Measurements from ENCODE around the gene DSG3. TPM values are rescaled to one million over a fixed set of nuclear protein-coding genes. Genes with fewer than 3 reads are reported as not detected.

The DSG3 gene
- total and polyA plus RNA-seq, 2 of the 8 experiments (the other 6 are each of a cell fraction or from before 2014, with no cell fraction given): 0.03 to 0.07 TPM

- Histone ChIP-seq H3K23me2 (ENCODE audit: low read depth, low read length) (no peaks in the 10 kb centered on the region), H2AK5ac (ENCODE audit: low read depth, low read length) (no peak overlapping the region), H4K5ac (ENCODE audit: insufficient read length, low read depth, low read length) (no peak overlapping the region), H4K91ac (replicated peaks; ENCODE audit: insufficient read length, low read length) (no peak overlapping the region), H3K23ac (ENCODE audit: insufficient read length) (no peak overlapping the region), H4K20me1 (replicated peaks in 1 of 2; ENCODE audit: control insufficient read depth in 1 of 2, insufficient read depth in 2 of 2, low read length in 2 of 2) (no peaks in the 10 kb centered on the region), H2AFZ (ENCODE audit: low read length) (peak overlapping the region; percentile 48; the same call in 1 of the 2 replicates), H3K4me3 (ENCODE audit: extremely low read depth in 1 of 4, insufficient read depth in 2 of 4, low read depth in 3 of 4, low read length in 4 of 4) (no peak overlapping the region), H2BK12ac (ENCODE audit: low read depth, low read length) (no peak overlapping the region), H3K4ac (replicated peaks; ENCODE audit: insufficient read length, low read depth, low read length) (no peak overlapping the region), H2BK5ac (ENCODE audit: low read depth, low read length) (no peak overlapping the region), H3K18ac (ENCODE audit: extremely low read depth, low read length) (no peak overlapping the region), H2BK20ac (ENCODE audit: low read length) (no peak overlapping the region), H4K8ac (ENCODE audit: extremely low read depth, insufficient read depth, low read length) (no peak overlapping the region), H3K56ac (replicated peaks; ENCODE audit: insufficient read length, low read depth, low read length) (no peak overlapping the region), H2BK120ac (replicated peaks; ENCODE audit: low read depth, low read length) (peak overlapping the region; percentile 20), H3K27ac (ENCODE audit: low read depth, low read length) (no peak overlapping the region), H3K36me3 (ENCODE audit: control insufficient read depth in 2 of 4, insufficient read depth in 4 of 4, low read length in 3 of 4) (no peaks in the 10 kb centered on the region), H3K79me2 (ENCODE audit: control insufficient read depth in 1 of 2, insufficient read depth in 2 of 2, low read length in 2 of 2) (no peaks in the 10 kb centered on the region), H3K4me2 (ENCODE audit: insufficient read depth in 1 of 2, low read depth in 2 of 2, low read length in 2 of 2) (no peak overlapping the region), H3K9me3 (ENCODE audit: insufficient read depth in 2 of 2, low read depth in 1 of 2, low read length in 1 of 2) (no peaks in the 10 kb centered on the region), H2BK15ac (ENCODE audit: low read length) (no peak overlapping the region), H3K9ac (replicated peaks in 1 of 4; ENCODE audit: extremely low read depth in 1 of 4, low read depth in 3 of 4, low read length in 3 of 4) (no peak overlapping the region), H3K27me3 (replicated peaks in 1 of 4; ENCODE audit: control insufficient read depth in 3 of 4, extremely low read depth in 1 of 4, insufficient read depth in 3 of 4, low read length in 3 of 4) (no peaks in the 10 kb centered on the region), H3K4me1 (replicated peaks in 1 of 4; ENCODE audit: control insufficient read depth in 3 of 4, insufficient read depth in 4 of 4, low read length in 3 of 4) (no peaks in the 10 kb centered on the region), H3K79me1 (ENCODE audit: low read depth, low read length) (no peaks in the 10 kb centered on the region), H3K14ac (ENCODE audit: insufficient read length) (no peak overlapping the region)
- FAIRE-seq: no peak
- POLR2A ChIA-PET (ENCODE audit: partially characterized antibody): interaction anchor here (1.0 kb wide), 2 partner anchors 11 to 17 kb away, joined by 3 to 5 read pairs; no protein-coding TSS in a partner anchor
- CTCF ChIA-PET (ENCODE audit: partially characterized antibody): interaction anchor here (0.6 to 1.1 kb wide), 7 partner anchors 10 to 558 kb away, joined by 3 to 4 read pairs (median 3); no protein-coding TSS in a partner anchor
- WGBS, 2 experiments (ENCODE audit: extremely low coverage in 1 of 2, insufficient coverage in 1 of 2, insufficient read length in 1 of 2, insufficient replicate concordance in 2 of 2, low coverage in 1 of 2, low lambda C conversion rate in 2 of 2, missing lambda C conversion rate in 1 of 2): 71% methylated on average over 4 of the region's 4 CpGs; no CpG with 5 or more reads in 1 of the 2 experiments
- no peak for DNase-seq (ENCODE audit: low read depth in 1 of 2, low spot score in 2 of 2)
- TF ChIP-seq EP300 (IDR thresholded peaks at IDR 0.05; ENCODE audit: borderline replicate concordance in 1 of 2, low read depth in 2 of 2, low read length in 2 of 2): no peak
- TF ChIP-seq SIRT6 (IDR thresholded peaks at IDR 0.05; ENCODE audit: low read length): no peak
- no peak for TF ChIP-seq TAF1 (IDR thresholded peaks at IDR 0.05; ENCODE audit: low read depth, low read length)
- TF ChIP-seq EGR1 (IDR thresholded peaks at IDR 0.05; ENCODE audit: borderline replicate concordance, low read depth, low read length): no peak
- no peak for TF ChIP-seq SP2 (IDR thresholded peaks at IDR 0.05; ENCODE audit: low read length)
- no peak for TF ChIP-seq ATF3 (IDR thresholded peaks at IDR 0.05; ENCODE audit: insufficient read depth, low read depth, low read length)
- no peak for TF ChIP-seq SP1 (IDR thresholded peaks at IDR 0.05; ENCODE audit: low read depth, low read length)
- TF ChIP-seq ATF2 (IDR thresholded peaks at IDR 0.05; ENCODE audit: low read length): no peak
- TF ChIP-seq TEAD4 (IDR thresholded peaks at IDR 0.05; ENCODE audit: low read depth, low read length): no peak
- no peak for TF ChIP-seq CEBPB (IDR thresholded peaks at IDR 0.05; ENCODE audit: low read depth, low read length)
- no peak for TF ChIP-seq TCF12 (IDR thresholded peaks at IDR 0.05; ENCODE audit: low read depth, low read length)
- TF ChIP-seq BACH1 (IDR thresholded peaks at IDR 0.05; ENCODE audit: low read length): no peak
- no peak for TF ChIP-seq BRCA1 (IDR thresholded peaks at IDR 0.05; ENCODE audit: low read depth, low read length)
Observed at GRCh38 chr18:31430072-31430471, 17.5 kb upstream of the DSG3 start.

Data from H1 (cell line).